Upper lobe of right lung (tissue), 1 donor: ENCODE measurements around the gene PLPP6. TPM values are rescaled to one million over a fixed set of nuclear protein-coding genes. Genes with fewer than 3 reads are reported as not detected.

ENCODE experiments used
- ATAC-seq: fragments of 200-7000 bp; cut with Tn5 transposase; one replicate; pipeline ENCODE4 v1.9.1; 2020; ENCODE audit warnings: mild to moderate bottlenecking, moderate library complexity
- DNase-seq: peaks from one replicate; pipeline ENCODE4 v3.0.0-alpha.2; 2020
- H3K27ac ChIP-seq: fragments of 200-600 bp; one replicate; pipeline ENCODE4 v1.8.0; 2022
- H3K27me3 ChIP-seq: fragments of 200-600 bp; one replicate; pipeline ENCODE4 v1.8.0; 2022; ENCODE audit warnings: mild to moderate bottlenecking
- H3K36me3 ChIP-seq: fragments of 200-600 bp; one replicate; pipeline ENCODE4 v1.8.0; 2022
- H3K4me1 ChIP-seq: fragments of 200-600 bp; one replicate; pipeline ENCODE4 v1.8.0; 2022
- H3K4me3 ChIP-seq: fragments of 200-600 bp; one replicate; pipeline ENCODE4 v1.8.0; 2022; ENCODE audit warnings: mild to moderate bottlenecking
- H3K9me3 ChIP-seq: fragments of 200-600 bp; one replicate; pipeline ENCODE4 v1.8.0; 2022
- CTCF ChIP-seq: fragments of 200-600 bp; IDR thresholded peaks from one replicate; pipeline ENCODE4 v1.8.0; 2022; ENCODE audit warnings: antibody characterized with exemption
- intact Hi-C: fragments of 100-400 bp; cut with DNase I; formaldehyde crosslinking; loops from one replicate; pipeline ENCODE4 v1.11.0; 2022
- total RNA-seq: library from RNA; stranded (reverse); fragmentation: NEBNext Ultra II Directional; extraction: Animal tissue kit (Norgen Biotek cat#: 25700); gene quantifications from one replicate; pipeline ENCODE4 v1.2.1, GENCODE V29; 2021
- donor health status: DM: no; HTN: yes; CAD: no; lungs with severe emphysema.

PLPP6 gene
- total RNA-seq, 1 donor from 2014 or later, result 5.5 TPM

- intact Hi-C loops, result loop anchor here (10.0 kb wide), 1 partner anchor 55 kb away; no protein-coding TSS in a partner anchor
Observed at GRCh38 chr9:4679268-4680172, 17.4 kb downstream of the PLPP6 start, which contains the start of gene CDC37L1. Gene CDC37L1, plus strand, starts transcription at chr9:4679569. Its CDS starts 199 bp downstream, at chr9:4679768.

GRCh38 chr9:4680173-4680525 lies 18.1 kb downstream of the PLPP6 start:
- DNase-seq, result no peak
- Histone ChIP-seq H3K27me3 (no peaks in the 10 kb centered on the region), H3K4me3 (peak overlapping the region; percentile 69), H3K36me3 (peaks cover 8% of the 10 kb centered on the region), H3K4me1 (peaks cover 13% of the 10 kb centered on the region), H3K9me3 (no peaks in the 10 kb centered on the region), H3K27ac (peak overlapping the region; percentile 99)
- TF ChIP-seq CTCF, result no peak
- intact Hi-C loops, result loop anchor here (10.0 kb wide), 1 partner anchor 55 kb away; no protein-coding TSS in a partner anchor
- no peak for ATAC-seq

More at GRCh38 chr9:4679268-4680172, 17.4 kb downstream of the PLPP6 start, which contains the start of gene CDC37L1:
- peak; percentile 84 for TF ChIP-seq CTCF
- Histone ChIP-seq H3K4me3 (peak within 1 kb of the TSS; percentile 69), H3K36me3 (peaks cover 1% of the 10 kb centered on the region), H3K4me1 (peaks cover 13% of the 10 kb centered on the region), H3K27me3 (no peaks in the 10 kb centered on the region), H3K9me3 (no peaks in the 10 kb centered on the region), H3K27ac (peak within 1 kb of the TSS; percentile 99)
- DNase-seq, result peak; percentile 99
- peak; percentile 99 for ATAC-seq

- DNase-seq (no peak), ATAC-seq (no peak)
- H3K9me3 ChIP-seq, result no peaks in the 10 kb centered on the region
- peak overlapping the region; percentile 69 for H3K4me3 ChIP-seq
- intact Hi-C loops, result loop anchor here (10.0 kb wide), 1 partner anchor 54 kb away; no protein-coding TSS in a partner anchor
- no peaks in the 10 kb centered on the region for H3K27me3 ChIP-seq
- peaks cover 13% of the 10 kb centered on the region for H3K4me1 ChIP-seq
- peak overlapping the region; percentile 99 for H3K27ac ChIP-seq
- no peak for TF ChIP-seq CTCF
- H3K36me3 ChIP-seq, result peaks cover 14% of the 10 kb centered on the region
Observed at GRCh38 chr9:4680750-4681149, 18.7 kb downstream of the PLPP6 start.

- H3K4me3 ChIP-seq, result no peak overlapping the region
- DNase-seq (no peak), ATAC-seq (no peak)
- H3K27me3 ChIP-seq, result no peaks in the 10 kb centered on the region
- H3K4me1 ChIP-seq, result peaks cover 28% of the 10 kb centered on the region
- no peak overlapping the region for H3K27ac ChIP-seq
- no peak for TF ChIP-seq CTCF
- intact Hi-C loops, result loop anchor here (10.0 kb wide), 1 partner anchor 50 kb away; no protein-coding TSS in a partner anchor
- no peaks in the 10 kb centered on the region for H3K9me3 ChIP-seq
- H3K36me3 ChIP-seq, result peaks cover 31% of the 10 kb centered on the region
Observed at GRCh38 chr9:4684820-4685219, 22.7 kb downstream of the PLPP6 start.

GRCh38 chr9:4686112-4686511 lies 24.0 kb downstream of the PLPP6 start:
- Histone ChIP-seq H3K4me1 (peaks cover 23% of the 10 kb centered on the region), H3K36me3 (peaks cover 44% of the 10 kb centered on the region), H3K27me3 (no peaks in the 10 kb centered on the region), H3K27ac (no peak overlapping the region), H3K9me3 (no peaks in the 10 kb centered on the region), H3K4me3 (no peak overlapping the region)
- ATAC-seq (no peak), DNase-seq (no peak)
- TF ChIP-seq CTCF, result no peak
- intact Hi-C loops, result loop anchor here (10.0 kb wide), 1 partner anchor 49 kb away; no protein-coding TSS in a partner anchor
